Keratinocyte (primary cell): ENCODE data around the gene MSL1. TPM values are rescaled to one million over a fixed set of nuclear protein-coding genes. Genes with fewer than 3 reads are reported as not detected.
A peak's percentile ranks its signal among the peaks of the same experiment; 100 is the strongest.

Source experiments
- DNase-seq: peaks from one replicate; pipeline ENCODE4 v3.0.0-alpha.2; 2011; ENCODE audit warnings: low read depth, missing footprints, low spot score
- FAIRE-seq: peaks from 2 replicates; lab custom pipeline; 2011; peaks lifted over from hg19 to GRCh38; lab: Jason Lieb, UNC
- H2AFZ ChIP-seq: 2 replicates; pipeline ENCODE4 v1.6.0; 2012; ENCODE audit warnings: low read length, control low read depth, inconsistent platforms; ENCODE audit not compliant: control insufficient read depth
- H3K27ac ChIP-seq: 2 replicates; pipeline ENCODE4 v1.5.1; 2011; ENCODE audit warnings: low read length; ENCODE audit not compliant: control insufficient read depth, insufficient read depth
- H3K27me3 ChIP-seq: 3 replicates; pipeline ENCODE4 v1.6.0; 2011; ENCODE audit warnings: low read length; ENCODE audit not compliant: control insufficient read depth, insufficient read depth; ENCODE audit errors: extremely low read depth
- H3K36me3 ChIP-seq, 2 experiments: 2 replicates in 1 of 2; 3 replicates in 1 of 2; pipeline ENCODE4 v1.5.1; 2011; ENCODE audit warnings: low read length in 2 of 2, mild to moderate bottlenecking in 1 of 2; ENCODE audit not compliant: control insufficient read depth in 2 of 2, insufficient read depth in 2 of 2; ENCODE audit errors: extremely low read depth in 1 of 2
- H3K4me1 ChIP-seq: 3 replicates; pipeline ENCODE4 v1.5.1; 2011; ENCODE audit warnings: low read length; ENCODE audit not compliant: control insufficient read depth, insufficient read depth; ENCODE audit errors: extremely low read depth
- H3K4me2 ChIP-seq: 3 replicates; pipeline ENCODE4 v1.6.0; 2011; ENCODE audit warnings: low read depth, low read length; ENCODE audit not compliant: control insufficient read depth, insufficient read depth; ENCODE audit errors: extremely low read depth
- H3K4me3 ChIP-seq, 3 experiments: fragments of 200-600 bp in 1 of 3; sonication (generic) in 1 of 3; 2 replicates in 2 of 3; 3 replicates in 1 of 3; pipeline ENCODE4 v1.5.1; 2011 to 2016; ENCODE audit warnings: low read length in 3 of 3, mild to moderate bottlenecking in 3 of 3, control low read depth in 2 of 3, inconsistent platforms in 1 of 3, low read depth in 1 of 3, mixed read lengths in 1 of 3, mixed run types in 1 of 3, moderate library complexity in 1 of 3; ENCODE audit not compliant: control insufficient read depth in 2 of 3, insufficient read depth in 2 of 3; ENCODE audit errors: extremely low read depth in 1 of 3
- H3K79me2 ChIP-seq: 2 replicates; pipeline ENCODE4 v1.6.0; 2012; ENCODE audit warnings: low read length; ENCODE audit not compliant: control insufficient read depth, insufficient read depth
- H3K9ac ChIP-seq: 3 replicates; pipeline ENCODE4 v1.6.0; 2011; ENCODE audit warnings: low read length; ENCODE audit not compliant: control insufficient read depth, insufficient read depth; ENCODE audit errors: extremely low read depth
- H3K9me1 ChIP-seq: 3 replicates; pipeline ENCODE4 v1.6.0; 2011; ENCODE audit warnings: low read length; ENCODE audit not compliant: control insufficient read depth, insufficient read depth; ENCODE audit errors: extremely low read depth
- H3K9me3 ChIP-seq: 2 replicates; pipeline ENCODE4 v1.5.1; 2012; ENCODE audit warnings: low read depth, low read length; ENCODE audit not compliant: control insufficient read depth
- H4K20me1 ChIP-seq: 3 replicates; pipeline ENCODE4 v1.6.0; 2011; ENCODE audit warnings: low read length; ENCODE audit not compliant: control insufficient read depth, insufficient read depth; ENCODE audit errors: extremely low read depth
- CTCF ChIP-seq, 3 experiments: IDR thresholded peaks in 1 of 3; conservative IDR thresholded peaks in 1 of 3; optimal IDR thresholded peaks in 1 of 3; 2 replicates in 2 of 3; 3 replicates in 1 of 3; pipeline versions ENCODE3 to v1.5.1; 2011; ENCODE audit warnings: low read length in 3 of 3, mild to moderate bottlenecking in 3 of 3, moderate library complexity in 2 of 3, control low read depth in 1 of 3, inconsistent platforms in 1 of 3; ENCODE audit not compliant: insufficient read depth in 2 of 3; ENCODE audit errors: extremely low read depth in 1 of 3
- EZH2 ChIP-seq: IDR thresholded peaks from one replicate; pipeline ENCODE4 v1.6.1; 2012; ENCODE audit warnings: inconsistent platforms, mild to moderate bottlenecking, low read length, moderate library complexity
- dilution Hi-C: fragments of 300-500 bp; cut with MboI; formaldehyde crosslinking; loops from one replicate; pipeline ENCODE4 v1.7.0; 2020; ENCODE audit warnings: low sequenced_read_pairs; ENCODE audit not compliant: extremely low pct_ligation_motif_present
- polyA plus RNA-seq, 5 experiments: library from polyadenylated mRNA; depleted of rRNA in 3 of 5; stranded (reverse) in 3 of 5; stranded (forward) in 1 of 5; unstranded in 1 of 5; fragments of >200 nt; gene quantifications; 1 replicate in 1 of 5; 2 replicates in 3 of 5; 3 replicates in 1 of 5; pipeline versions ENCODE4 v1.2.1 to v1.2.3, GENCODE V29; 2011 to 2012; ENCODE audit warnings: missing spikeins in 2 of 5, low read depth in 1 of 5, low replicate concordance in 1 of 5

The MSL1 gene
- polyA plus RNA-seq, 1 donor (not counting 4 experiments of a cell fraction or from before 2014, with no cell fraction given) = 66.8 TPM

GRCh38 chr17:40175928-40176753 is 54.4 kb downstream of the MSL1 start:
- H3K4me2 ChIP-seq = peak overlapping the region; percentile 85
- peak; percentile 20 for FAIRE-seq
- peaks cover 7% of the 10 kb centered on the region in 2 experiments for H3K36me3 ChIP-seq
- no peaks in the 10 kb centered on the region for H3K27me3 ChIP-seq
- H2AFZ ChIP-seq = no peak overlapping the region
- TF ChIP-seq EZH2 (no peak), CTCF (optimal IDR thresholded peaks at IDR 0.05 in 1 of 3, IDR thresholded peaks at IDR 0.05 in 1 of 3, conservative IDR thresholded peaks at IDR 0.05 in 1 of 3; ENCODE audit: extremely low read depth in 1 of 3, insufficient read depth in 2 of 3, low read length in 3 of 3) (no peak)
- peak; percentile 76 for DNase-seq
- H3K4me1 ChIP-seq = peaks cover 42% of the 10 kb centered on the region
- H3K9me3 ChIP-seq = no peaks in the 10 kb centered on the region
- H3K4me3 ChIP-seq = peak overlapping the region in 2 of 3 experiments; percentile 11 to 16
- peak overlapping the region; percentile 92 for H3K27ac ChIP-seq
- no peaks in the 10 kb centered on the region for H4K20me1 ChIP-seq
- dilution Hi-C loops = no loop called here
- H3K79me2 ChIP-seq = no peaks in the 10 kb centered on the region
- H3K9me1 ChIP-seq = no peaks in the 10 kb centered on the region
- peak overlapping the region; percentile 71 for H3K9ac ChIP-seq

- dilution Hi-C loops = no loop called here
- no peaks in the 10 kb centered on the region for H3K9me3 ChIP-seq
- no peaks in the 10 kb centered on the region for H3K79me2 ChIP-seq
- H2AFZ ChIP-seq = peak overlapping the region; percentile 50
- H3K9me1 ChIP-seq = no peaks in the 10 kb centered on the region
- H3K27me3 ChIP-seq = no peaks in the 10 kb centered on the region
- TF ChIP-seq EZH2 (no peak), CTCF (optimal IDR thresholded peaks at IDR 0.05 in 1 of 3, IDR thresholded peaks at IDR 0.05 in 1 of 3, conservative IDR thresholded peaks at IDR 0.05 in 1 of 3; ENCODE audit: extremely low read depth in 1 of 3, insufficient read depth in 2 of 3, low read length in 3 of 3) (no peak)
- H3K9ac ChIP-seq = peak overlapping the region; percentile 71
- FAIRE-seq = peak; percentile 95
- no peaks in the 10 kb centered on the region for H4K20me1 ChIP-seq
- H3K4me3 ChIP-seq = peak overlapping the region in 2 of 3 experiments; percentile 16 to 31
- H3K36me3 ChIP-seq = peaks cover under 1 to 3% of the 10 kb centered on the region in 2 experiments
- peak overlapping the region; percentile 85 for H3K4me2 ChIP-seq
- peak overlapping the region; percentile 92 for H3K27ac ChIP-seq
- peak; percentile 86 for DNase-seq
- peaks cover 44% of the 10 kb centered on the region for H3K4me1 ChIP-seq
Observed at GRCh38 chr17:40176754-40177110, 55.0 kb downstream of the MSL1 start.
